Testis (tissue), 3 donors: ENCODE measurements around the gene IRF1. TPM values are rescaled to one million over a fixed set of nuclear protein-coding genes. Genes with fewer than 3 reads are reported as not detected.

Experiments
- DNase-seq: peaks from one replicate; pipeline ENCODE4 v3.0.0-alpha.2; 2019
- H3K27ac ChIP-seq, 2 donors: fragments of 200-600 bp; sonication (generic); one replicate each; pipeline ENCODE4 v1.5.1; 2019
- H3K27me3 ChIP-seq: fragments of 200-600 bp; sonication (generic); one replicate; pipeline ENCODE4 v1.5.1; 2019
- H3K36me3 ChIP-seq: fragments of 200-600 bp; sonication (generic); one replicate; pipeline ENCODE4 v1.5.1; 2017; ENCODE audit warnings: low read depth; ENCODE audit errors: missing control alignments
- H3K4me1 ChIP-seq: fragments of 200-600 bp; sonication (generic); one replicate; pipeline ENCODE4 v1.5.1; 2019
- H3K4me3 ChIP-seq, 2 donors: fragments of 200-600 bp; sonication (generic); one replicate each; pipeline ENCODE4 v1.5.1; 2017 to 2019
- H3K9me3 ChIP-seq: fragments of 200-600 bp; sonication (generic); one replicate; pipeline ENCODE4 v1.5.1; 2017
- CTCF ChIP-seq, 3 experiments: fragments of 450-650 bp in 2 of 3; fragments of 200-600 bp in 1 of 3; sonication (generic) in 1 of 3; IDR thresholded peaks; one replicate each; pipeline ENCODE4 v1.5.1; 2016 to 2019; ENCODE audit warnings: antibody characterized with exemption in 3 of 3, mild to moderate bottlenecking in 2 of 3, moderate library complexity in 1 of 3
- POLR2A ChIP-seq: fragments of 450-650 bp; IDR thresholded peaks from one replicate; pipeline ENCODE4 v1.6.1; 2017; ENCODE audit warnings: antibody characterized with exemption, mild to moderate bottlenecking, moderate library complexity
- WGBS, 2 donors: methylation state at CpG; one replicate each; pipeline ENCODE4 v1.1.5; 2018; 5-methylcytosine and 5-hydroxymethylcytosine counted together
- intact Hi-C: fragments of 100-400 bp; cut with DNase I; formaldehyde crosslinking; loops from one replicate; pipeline ENCODE4 v1.15.1; 2023; ENCODE audit warnings: low total_unique reads
- polyA plus RNA-seq: library from polyadenylated mRNA; stranded (reverse); fragments of 350-450 nt; fragmentation: Illumina TruSeq; extraction: RNeasy Lipid Tissue Mini Kit (QIAGEN cat#74804); gene quantifications from one replicate; pipeline ENCODE4 v1.2.3, GENCODE V29; 2014; ENCODE audit warnings: low read depth, low replicate concordance; ENCODE audit not compliant: insufficient read depth
- total RNA-seq, 2 donors: library from RNA; depleted of rRNA; stranded (reverse); fragments of >200 nt; gene quantifications; one replicate each; pipeline ENCODE4 v1.2.3, GENCODE V29; 2016

The IRF1 gene
- total and polyA plus RNA-seq, 3 donors from 2014 or later, result 20.2 to 31.7 (median 22.5) TPM

GRCh38 chr5:132462856-132463745, 27.5 kb downstream of the IRF1 start:
- no peaks in the 10 kb centered on the region for H3K9me3 ChIP-seq
- WGBS, 2 donors, result 75 to 89% methylated on average over 10 of the region's 10 CpGs
- H3K4me1 ChIP-seq, result peaks cover 25% of the 10 kb centered on the region
- DNase-seq, result no peak
- H3K27me3 ChIP-seq, result no peaks in the 10 kb centered on the region
- intact Hi-C loops, result no loop called here
- H3K27ac ChIP-seq, result no peak overlapping the region
- no peak overlapping the region for H3K4me3 ChIP-seq
- H3K36me3 ChIP-seq, result no peaks in the 10 kb centered on the region
- TF ChIP-seq POLR2A, result no peak
- no peak for TF ChIP-seq CTCF (IDR thresholded peaks at IDR 0.05)

- Histone ChIP-seq H3K27ac (no peak overlapping the region), H3K9me3 (no peaks in the 10 kb centered on the region), H3K36me3 (no peaks in the 10 kb centered on the region), H3K4me1 (peaks cover 25% of the 10 kb centered on the region), H3K27me3 (no peaks in the 10 kb centered on the region), H3K4me3 (no peak overlapping the region)
- intact Hi-C loops, result no loop called here
- WGBS, 2 donors, result 90 to 91% methylated on average over 6 of the region's 6 CpGs
- no peak for TF ChIP-seq POLR2A
- no peak for TF ChIP-seq CTCF (IDR thresholded peaks at IDR 0.05)
- DNase-seq, result no peak
These were observed 28.2 kb downstream of the IRF1 start for GRCh38 chr5:132462333-132462732.

GRCh38 chr5:132461569-132462070, 29.0 kb downstream of the IRF1 start:
- peaks cover 24% of the 10 kb centered on the region for H3K4me1 ChIP-seq
- no peaks in the 10 kb centered on the region for H3K9me3 ChIP-seq
- no peaks in the 10 kb centered on the region for H3K36me3 ChIP-seq
- no peak for DNase-seq
- 75 to 93% methylated on average over 2 of the region's 2 CpGs for WGBS, 2 donors
- TF ChIP-seq CTCF (IDR thresholded peaks at IDR 0.05), result no peak
- no peak for TF ChIP-seq POLR2A
- H3K4me3 ChIP-seq, result no peak overlapping the region
- intact Hi-C loops, result no loop called here
- no peaks in the 10 kb centered on the region for H3K27me3 ChIP-seq
- no peak overlapping the region for H3K27ac ChIP-seq

GRCh38 chr5:132460846-132461568, 29.6 kb downstream of the IRF1 start:
- intact Hi-C loops, result no loop called here
- H3K36me3 ChIP-seq, result no peaks in the 10 kb centered on the region
- TF ChIP-seq POLR2A (no peak), CTCF (IDR thresholded peaks at IDR 0.05) (no peak)
- H3K27me3 ChIP-seq, result no peaks in the 10 kb centered on the region
- H3K9me3 ChIP-seq, result no peaks in the 10 kb centered on the region
- H3K27ac ChIP-seq, result no peak overlapping the region
- no peak overlapping the region for H3K4me3 ChIP-seq
- 69 to 70% methylated on average over 4 to 5 of the region's 5 CpGs for WGBS, 2 donors
- no peak for DNase-seq
- H3K4me1 ChIP-seq, result peaks cover 18% of the 10 kb centered on the region
